ENCODE measurements around the gene PARP12.

The PARP12 gene

GRCh38 chr7:140053812-140054539 is 8.8 kb downstream of the PARP12 start:
- TF ChIP-seq OSR1 (CRISPR knock-in tag; IDR thresholded peaks at IDR 0.05): no peak
- no peak for TF ChIP-seq ZC3H10 (CRISPR knock-in tag; IDR thresholded peaks at IDR 0.05)
- no peak for TF ChIP-seq CREB5 (CRISPR knock-in tag; IDR thresholded peaks at IDR 0.05; ENCODE audit: low read depth)
- no peak for TF ChIP-seq BACH2 (CRISPR knock-in tag; IDR thresholded peaks at IDR 0.05; ENCODE audit: borderline replicate concordance)
- TF ChIP-seq CSDC2 (CRISPR knock-in tag; IDR thresholded peaks at IDR 0.05): no peak
- no peak for TF ChIP-seq ESRRG (CRISPR knock-in tag; IDR thresholded peaks at IDR 0.05)
- TF ChIP-seq RARB (CRISPR knock-in tag; IDR thresholded peaks at IDR 0.05): no peak
- TF ChIP-seq ZFP30 (CRISPR knock-in tag; IDR thresholded peaks at IDR 0.05): no peak
- TF ChIP-seq ZNF565 (CRISPR knock-in tag; conservative IDR thresholded peaks at IDR 0.05; ENCODE audit: low read depth): no peak
- no peak for TF ChIP-seq ZNF8 (CRISPR knock-in tag; IDR thresholded peaks at IDR 0.05)
- no peak for ATAC-seq

GRCh38 chr7:140051820-140052219 is 10.9 kb downstream of the PARP12 start:
- TF ChIP-seq RARB (CRISPR knock-in tag; IDR thresholded peaks at IDR 0.05) (no peak), ZNF565 (CRISPR knock-in tag; conservative IDR thresholded peaks at IDR 0.05; ENCODE audit: low read depth) (no peak), CREB5 (CRISPR knock-in tag; IDR thresholded peaks at IDR 0.05; ENCODE audit: low read depth) (no peak), ZFP30 (CRISPR knock-in tag; IDR thresholded peaks at IDR 0.05) (no peak), ZC3H10 (CRISPR knock-in tag; IDR thresholded peaks at IDR 0.05) (no peak), ESRRG (CRISPR knock-in tag; IDR thresholded peaks at IDR 0.05) (no peak), TOX (CRISPR knock-in tag; IDR thresholded peaks at IDR 0.05; ENCODE audit: borderline replicate concordance) (no peak)
- no peak for ATAC-seq

- TF ChIP-seq ZNF565 (CRISPR knock-in tag; conservative IDR thresholded peaks at IDR 0.05; ENCODE audit: low read depth) (no peak), PATZ1 (CRISPR knock-in tag; IDR thresholded peaks at IDR 0.05; ENCODE audit: borderline replicate concordance) (no peak), ARNTL (CRISPR knock-in tag; IDR thresholded peaks at IDR 0.05; ENCODE audit: borderline replicate concordance, low read depth) (no peak), CSRNP3 (CRISPR knock-in tag; IDR thresholded peaks at IDR 0.05) (no peak), ZFP30 (CRISPR knock-in tag; IDR thresholded peaks at IDR 0.05) (no peak), CSDC2 (CRISPR knock-in tag; IDR thresholded peaks at IDR 0.05) (no peak), PPARA (CRISPR knock-in tag; IDR thresholded peaks at IDR 0.05; ENCODE audit: borderline replicate concordance) (no peak), OSR1 (CRISPR knock-in tag; IDR thresholded peaks at IDR 0.05) (no peak), TOX (CRISPR knock-in tag; IDR thresholded peaks at IDR 0.05; ENCODE audit: borderline replicate concordance) (no peak), ZC3H10 (CRISPR knock-in tag; IDR thresholded peaks at IDR 0.05) (no peak), CREB5 (CRISPR knock-in tag; IDR thresholded peaks at IDR 0.05; ENCODE audit: low read depth) (no peak), TSHZ2 (CRISPR knock-in tag; IDR thresholded peaks at IDR 0.05) (no peak), SNAI2 (CRISPR knock-in tag; IDR thresholded peaks at IDR 0.05) (no peak), ESRRG (CRISPR knock-in tag; IDR thresholded peaks at IDR 0.05) (no peak), BACH2 (CRISPR knock-in tag; IDR thresholded peaks at IDR 0.05; ENCODE audit: borderline replicate concordance) (no peak), ZNF8 (CRISPR knock-in tag; IDR thresholded peaks at IDR 0.05) (no peak), ISL1 (CRISPR knock-in tag; IDR thresholded peaks at IDR 0.05) (no peak), GLIS3 (CRISPR knock-in tag; IDR thresholded peaks at IDR 0.05) (no peak)
- no peak for ATAC-seq
These were observed 12.7 kb downstream of the PARP12 start for GRCh38 chr7:140050100-140050499.
